ENCODE results near the gene MTRFR.
A peak's percentile ranks its signal among the peaks of the same experiment; 100 is the strongest.

DNA sequence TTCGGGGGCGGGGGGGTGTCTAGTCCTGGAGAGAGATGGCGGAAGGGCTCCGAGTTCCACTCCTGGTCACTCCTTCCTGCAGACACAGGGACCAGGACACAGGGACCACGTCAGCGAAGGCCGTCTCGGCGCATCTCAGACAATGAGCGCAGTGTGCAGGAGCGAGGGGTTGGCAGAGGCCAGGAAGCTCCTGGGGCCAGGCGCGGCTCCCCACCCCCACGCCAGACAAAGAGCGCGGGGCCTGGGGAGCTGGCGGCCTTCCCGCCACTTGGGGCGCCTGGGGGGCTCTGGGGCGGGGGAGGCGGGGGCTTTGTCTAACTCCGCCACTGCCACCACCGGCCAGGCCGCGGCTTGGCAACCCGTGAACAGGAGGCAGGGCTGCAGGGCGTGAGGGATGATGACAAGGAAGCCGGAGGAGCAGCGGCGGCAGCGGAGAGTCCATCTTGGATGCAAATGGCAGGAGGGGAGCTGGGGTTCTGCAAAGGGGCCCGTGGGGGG, 36.2 kb downstream of the MTRFR start:
- TF ChIP-seq, protein P1, sequence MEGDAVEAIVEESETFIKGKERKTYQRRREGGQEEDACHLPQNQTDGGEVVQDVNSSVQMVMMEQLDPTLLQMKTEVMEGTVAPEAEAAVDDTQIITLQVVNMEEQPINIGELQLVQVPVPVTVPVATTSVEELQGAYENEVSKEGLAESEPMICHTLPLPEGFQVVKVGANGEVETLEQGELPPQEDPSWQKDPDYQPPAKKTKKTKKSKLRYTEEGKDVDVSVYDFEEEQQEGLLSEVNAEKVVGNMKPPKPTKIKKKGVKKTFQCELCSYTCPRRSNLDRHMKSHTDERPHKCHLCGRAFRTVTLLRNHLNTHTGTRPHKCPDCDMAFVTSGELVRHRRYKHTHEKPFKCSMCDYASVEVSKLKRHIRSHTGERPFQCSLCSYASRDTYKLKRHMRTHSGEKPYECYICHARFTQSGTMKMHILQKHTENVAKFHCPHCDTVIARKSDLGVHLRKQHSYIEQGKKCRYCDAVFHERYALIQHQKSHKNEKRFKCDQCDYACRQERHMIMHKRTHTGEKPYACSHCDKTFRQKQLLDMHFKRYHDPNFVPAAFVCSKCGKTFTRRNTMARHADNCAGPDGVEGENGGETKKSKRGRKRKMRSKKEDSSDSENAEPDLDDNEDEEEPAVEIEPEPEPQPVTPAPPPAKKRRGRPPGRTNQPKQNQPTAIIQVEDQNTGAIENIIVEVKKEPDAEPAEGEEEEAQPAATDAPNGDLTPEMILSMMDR (conservative IDR thresholded peaks at IDR 0.05; ENCODE audit: low read depth, low read length), result 0 out of 2 replicates have a peak, but pooled peaks have one; percentile 20
- TF ChIP-seq EZH2 (IDR thresholded peaks at IDR 0.05; ENCODE audit: borderline replicate concordance, low read depth, low read length, poor library complexity, severe bottlenecking), result no peak

Measured in A673 (cell line).